ENCODE results near the gene MIPEP.

DNA sequence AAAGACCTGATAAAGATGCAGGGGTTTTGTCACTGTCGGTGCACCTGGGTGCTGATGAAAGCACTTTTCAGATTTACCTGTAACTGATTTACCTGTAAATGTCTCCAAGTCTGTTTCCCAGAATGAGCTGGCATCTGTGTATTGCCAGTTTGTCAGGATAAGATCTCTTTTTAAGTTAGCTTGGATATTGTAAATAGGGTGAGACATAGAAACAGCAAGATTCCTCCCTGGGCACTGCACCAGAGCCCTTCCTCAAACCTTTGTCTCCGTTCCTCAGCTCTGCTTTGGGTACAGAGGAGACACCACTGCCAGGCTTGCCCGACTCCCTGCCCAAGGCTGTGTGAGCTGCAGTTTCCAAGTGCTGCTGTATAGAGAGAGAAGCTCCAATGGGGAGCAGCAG lies 160.4 kb downstream of the MIPEP start:
- TF ChIP-seq, protein P1, sequence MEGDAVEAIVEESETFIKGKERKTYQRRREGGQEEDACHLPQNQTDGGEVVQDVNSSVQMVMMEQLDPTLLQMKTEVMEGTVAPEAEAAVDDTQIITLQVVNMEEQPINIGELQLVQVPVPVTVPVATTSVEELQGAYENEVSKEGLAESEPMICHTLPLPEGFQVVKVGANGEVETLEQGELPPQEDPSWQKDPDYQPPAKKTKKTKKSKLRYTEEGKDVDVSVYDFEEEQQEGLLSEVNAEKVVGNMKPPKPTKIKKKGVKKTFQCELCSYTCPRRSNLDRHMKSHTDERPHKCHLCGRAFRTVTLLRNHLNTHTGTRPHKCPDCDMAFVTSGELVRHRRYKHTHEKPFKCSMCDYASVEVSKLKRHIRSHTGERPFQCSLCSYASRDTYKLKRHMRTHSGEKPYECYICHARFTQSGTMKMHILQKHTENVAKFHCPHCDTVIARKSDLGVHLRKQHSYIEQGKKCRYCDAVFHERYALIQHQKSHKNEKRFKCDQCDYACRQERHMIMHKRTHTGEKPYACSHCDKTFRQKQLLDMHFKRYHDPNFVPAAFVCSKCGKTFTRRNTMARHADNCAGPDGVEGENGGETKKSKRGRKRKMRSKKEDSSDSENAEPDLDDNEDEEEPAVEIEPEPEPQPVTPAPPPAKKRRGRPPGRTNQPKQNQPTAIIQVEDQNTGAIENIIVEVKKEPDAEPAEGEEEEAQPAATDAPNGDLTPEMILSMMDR (IDR thresholded peaks at IDR 0.05; ENCODE audit: low read depth, low read length, poor library complexity, severe bottlenecking) = no peak
- TF ChIP-seq EZH2phosphoT487 (IDR thresholded peaks at IDR 0.05; ENCODE audit: borderline replicate concordance, low read length) = no peak
